HuH-7 (cell line): ENCODE data around the gene RYR3.

ENCODE experiments used
- DNase-seq: peaks from one replicate; pipeline ENCODE4 v3.0.0; 2011; ENCODE audit warnings: low spot score

Gene RYR3

GRCh38 chr15:33384307-33384706, 73.5 kb downstream of the RYR3 start:
- no peak for DNase-seq

GRCh38 chr15:33392453-33392852, 81.7 kb downstream of the RYR3 start:
- DNase-seq, result no peak

DNA sequence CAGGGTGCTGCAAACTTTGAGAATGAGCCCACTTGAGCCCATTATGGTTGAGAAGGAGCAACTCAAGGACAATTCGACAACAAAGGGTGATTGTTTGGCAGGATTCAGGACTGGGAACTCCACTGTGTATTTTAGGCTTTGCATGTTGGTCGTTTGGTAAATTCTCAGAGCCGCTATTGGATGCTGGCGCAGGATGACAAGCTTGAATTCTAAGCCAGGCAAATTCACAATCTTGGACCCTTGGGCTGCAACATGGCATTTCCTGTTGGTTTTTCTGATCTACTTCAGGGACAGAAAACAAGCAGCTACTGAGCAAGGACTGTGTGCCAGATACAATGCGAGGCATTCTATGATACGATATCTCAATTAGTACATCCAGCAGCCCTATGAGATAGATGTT, 82.8 kb downstream of the RYR3 start:
- no peak for DNase-seq

GRCh38 chr15:33395321-33395720, 84.6 kb downstream of the RYR3 start:
- no peak for DNase-seq

DNA sequence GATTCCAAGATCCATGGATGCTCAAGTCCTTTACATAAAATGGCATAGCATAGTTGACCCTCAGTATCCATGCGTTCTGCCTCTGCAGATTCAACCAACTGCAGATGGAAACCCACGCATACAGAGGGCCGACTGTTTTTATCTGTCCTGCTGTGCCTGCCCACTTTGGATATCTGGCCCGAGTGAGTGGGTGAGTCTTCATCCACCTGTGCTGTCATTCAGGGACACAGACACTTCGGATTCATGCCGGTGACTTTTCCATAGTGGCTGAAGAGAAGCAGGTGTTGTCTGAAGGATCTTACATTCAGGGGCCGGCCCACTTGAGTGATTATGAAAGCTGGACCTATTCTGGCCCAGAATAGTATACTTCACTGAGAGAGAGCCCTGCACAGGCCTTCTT, 85.1 kb downstream of the RYR3 start:
- DNase-seq, result no peak

GRCh38 chr15:33396475-33396874, 85.7 kb downstream of the RYR3 start:
- no peak for DNase-seq

- DNase-seq, result no peak
Measured at GRCh38 chr15:33398555-33398954, 87.8 kb downstream of the RYR3 start.

GRCh38 chr15:33400941-33401340, 90.2 kb downstream of the RYR3 start:
- DNase-seq, result no peak

- no peak for DNase-seq
Measured at GRCh38 chr15:33402600-33402999, 91.8 kb downstream of the RYR3 start.

DNA sequence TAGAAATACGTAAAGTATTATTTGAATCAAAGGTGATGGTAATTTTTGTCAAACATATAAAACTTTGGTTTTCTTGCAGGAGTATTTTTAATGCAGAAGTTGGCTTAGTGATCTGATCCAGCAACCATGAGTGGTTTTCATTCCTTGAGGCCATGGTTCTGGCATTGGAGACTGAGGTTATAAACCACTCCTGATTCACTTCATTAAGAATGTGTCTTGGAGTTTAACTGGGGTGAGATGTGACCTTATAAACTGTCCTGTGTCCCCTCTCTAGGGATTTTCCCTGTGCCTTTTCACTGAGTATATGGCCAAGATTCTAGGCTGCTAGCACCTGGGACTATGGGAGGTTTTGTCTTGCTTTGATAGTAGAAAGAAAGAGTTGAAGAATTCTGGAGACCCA, 94.3 kb downstream of the RYR3 start:
- no peak for DNase-seq

DNA sequence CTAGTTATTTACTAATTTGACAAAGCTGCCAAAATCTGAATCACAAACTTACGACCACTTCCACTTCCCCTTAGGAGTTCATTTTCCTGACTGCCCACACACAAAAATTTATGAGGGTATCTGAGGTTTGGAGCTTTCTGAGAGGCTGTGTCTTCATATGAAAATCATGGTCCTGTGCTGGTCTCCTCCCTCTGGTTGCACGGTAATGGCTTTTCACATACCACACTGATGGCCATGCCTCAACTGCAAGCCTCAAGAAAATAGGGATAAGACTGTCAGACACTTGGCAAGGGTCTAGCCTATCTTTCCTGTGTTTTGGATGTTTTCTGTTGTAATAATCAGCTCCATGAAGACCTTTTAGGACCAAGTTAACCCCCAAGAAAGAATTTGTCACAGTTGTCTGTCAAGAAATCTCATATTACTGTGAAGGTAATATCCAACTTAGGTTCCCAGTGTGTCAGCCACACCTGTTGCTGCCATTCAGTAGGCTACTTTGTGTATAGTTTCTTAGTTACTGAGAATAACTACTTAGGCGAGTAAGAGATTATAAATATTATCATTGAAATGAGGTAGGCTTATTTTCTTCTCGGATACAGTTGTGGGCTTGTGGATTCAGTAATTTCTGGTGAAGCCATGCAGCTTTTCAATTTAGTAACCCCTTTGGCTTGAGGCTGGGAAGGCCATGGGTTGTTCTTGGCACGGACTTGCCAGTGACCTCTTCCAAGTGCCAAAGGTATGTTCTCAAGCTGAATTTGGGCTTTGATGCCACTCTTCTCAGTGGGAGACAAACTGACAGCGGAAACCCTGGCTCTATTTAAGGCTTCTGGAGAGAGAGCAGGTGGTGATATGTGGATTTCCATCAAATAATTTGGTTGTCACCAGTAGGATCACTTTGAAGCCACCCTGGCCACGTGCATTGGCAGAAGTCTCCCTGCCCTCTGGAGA, 101.1 kb downstream of the RYR3 start:
- no peak for DNase-seq

GRCh38 chr15:33419701-33420100, 108.9 kb downstream of the RYR3 start:
- no peak for DNase-seq

- no peak for DNase-seq
Measured at GRCh38 chr15:33424025-33424424, 113.3 kb downstream of the RYR3 start.

- DNase-seq, result no peak
Measured at GRCh38 chr15:33425142-33425541, 114.4 kb downstream of the RYR3 start.

GRCh38 chr15:33430577-33430976, 119.8 kb downstream of the RYR3 start:
- no peak for DNase-seq

- no peak for DNase-seq
Measured at GRCh38 chr15:33433821-33434220, 123.1 kb downstream of the RYR3 start.

GRCh38 chr15:33438396-33438795, 127.6 kb downstream of the RYR3 start:
- DNase-seq, result no peak

DNA sequence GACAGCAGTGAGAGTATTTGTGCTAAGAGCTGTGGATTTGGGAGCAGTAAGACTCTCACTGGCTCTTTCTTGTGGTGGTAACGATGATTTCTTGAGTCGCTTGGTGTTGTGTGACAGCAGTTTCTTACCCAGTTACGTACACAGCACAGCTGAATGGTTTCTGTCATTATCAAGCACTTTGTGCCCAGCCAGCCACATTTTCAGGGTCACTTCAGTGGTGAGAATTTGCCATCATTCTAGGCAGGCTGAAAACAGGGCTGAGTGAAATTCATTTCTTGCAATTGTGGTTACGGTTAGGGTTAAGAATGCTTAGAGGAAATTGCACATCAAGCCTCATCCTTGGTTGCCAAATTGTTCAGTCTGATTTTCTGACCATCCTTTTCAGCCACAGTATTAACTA, 130.1 kb downstream of the RYR3 start:
- DNase-seq, result no peak

- no peak for DNase-seq
Measured at GRCh38 chr15:33442449-33442848, 131.7 kb downstream of the RYR3 start.

DNA sequence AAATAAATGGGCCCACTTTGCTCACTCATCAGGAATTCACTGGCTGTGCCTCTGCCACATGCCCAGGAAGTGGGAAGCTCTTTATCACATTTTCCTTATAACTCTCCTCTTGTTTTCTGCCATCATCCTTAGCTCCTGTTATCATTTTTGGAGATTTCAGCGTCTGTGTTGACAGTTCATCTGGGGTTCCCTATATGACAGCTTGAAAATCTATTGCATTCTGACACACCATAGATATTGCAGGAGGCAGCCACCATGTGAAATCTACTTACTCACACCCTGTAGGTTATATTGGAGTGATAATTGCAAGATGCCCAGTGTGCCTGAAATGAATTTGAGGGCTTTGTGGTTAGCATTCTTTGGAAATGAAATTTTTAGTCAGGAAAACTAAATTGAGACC, 132.9 kb downstream of the RYR3 start:
- no peak for DNase-seq

DNA sequence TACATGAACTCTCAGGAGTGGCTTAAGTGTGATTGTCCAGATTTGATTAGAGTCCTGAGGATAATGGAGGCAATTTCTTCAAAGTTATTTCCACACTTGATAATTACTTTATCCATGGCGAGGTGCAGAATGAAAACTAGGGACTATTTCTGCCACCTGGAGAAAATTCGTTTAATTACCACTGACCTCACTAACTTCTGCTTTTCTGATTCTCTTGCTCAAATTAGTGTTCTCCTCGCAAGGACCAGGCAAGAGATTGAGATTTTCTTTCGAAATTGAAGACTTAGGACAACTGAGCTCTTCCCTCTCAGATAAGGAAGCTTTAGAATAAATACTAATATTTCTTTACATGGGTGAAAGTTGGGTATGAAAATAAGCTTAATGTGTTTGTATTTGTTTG, 135.2 kb downstream of the RYR3 start:
- DNase-seq, result no peak

GRCh38 chr15:33448151-33448550, 137.4 kb downstream of the RYR3 start:
- DNase-seq, result no peak

DNA sequence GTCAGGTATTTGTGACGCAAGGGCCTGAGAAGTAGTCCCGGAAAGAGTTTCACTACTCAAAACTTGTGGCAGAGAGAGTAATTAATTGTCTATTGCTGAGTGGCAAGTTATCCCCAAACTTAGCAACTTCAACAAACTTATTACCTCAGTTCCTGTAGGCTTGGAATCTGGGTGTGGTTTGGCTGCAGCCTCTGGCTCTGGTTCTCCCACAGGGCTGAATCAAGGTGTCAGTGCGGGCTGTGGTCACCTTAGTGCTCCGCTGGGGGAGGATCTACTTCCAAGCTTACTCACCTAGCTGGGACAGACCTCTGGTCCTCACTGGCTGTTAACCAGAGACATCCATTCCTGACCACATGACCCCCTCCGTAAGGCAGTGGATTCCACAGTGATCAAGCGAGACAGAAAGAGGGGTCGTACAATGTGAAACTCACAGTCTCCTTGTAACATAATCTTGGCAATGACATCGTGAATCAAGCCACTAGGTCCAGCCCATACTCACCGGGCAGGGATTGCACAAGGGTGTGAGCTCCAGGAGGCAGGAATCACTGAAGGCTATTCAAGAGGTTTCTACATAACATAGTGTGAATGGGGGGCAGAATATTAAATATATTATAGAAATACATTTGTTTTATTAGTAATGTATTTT, 138.3 kb downstream of the RYR3 start:
- no peak for DNase-seq

- DNase-seq, result no peak
Measured at GRCh38 chr15:33449810-33450209, 139.0 kb downstream of the RYR3 start.
